GM19452 (cell line): ENCODE measurements around the gene GPC6.

ENCODE experiments used
- ATAC-seq: cut with Tn5 transposase; IDR thresholded peaks from one replicate; pipeline ENCODE4 v1.9.1; 2021; ENCODE audit not compliant: unreplicated experiment

The GPC6 gene

GRCh38 chr13:94014461-94014860, 787.9 kb downstream of the GPC6 start:
- ATAC-seq: no peak

- ATAC-seq: no peak
These were observed 793.8 kb downstream of the GPC6 start for GRCh38 chr13:94020426-94020825.

GRCh38 chr13:94020833-94021232, 794.2 kb downstream of the GPC6 start:
- ATAC-seq: no peak

GRCh38 chr13:94028234-94028633, 801.6 kb downstream of the GPC6 start:
- ATAC-seq: no peak

DNA sequence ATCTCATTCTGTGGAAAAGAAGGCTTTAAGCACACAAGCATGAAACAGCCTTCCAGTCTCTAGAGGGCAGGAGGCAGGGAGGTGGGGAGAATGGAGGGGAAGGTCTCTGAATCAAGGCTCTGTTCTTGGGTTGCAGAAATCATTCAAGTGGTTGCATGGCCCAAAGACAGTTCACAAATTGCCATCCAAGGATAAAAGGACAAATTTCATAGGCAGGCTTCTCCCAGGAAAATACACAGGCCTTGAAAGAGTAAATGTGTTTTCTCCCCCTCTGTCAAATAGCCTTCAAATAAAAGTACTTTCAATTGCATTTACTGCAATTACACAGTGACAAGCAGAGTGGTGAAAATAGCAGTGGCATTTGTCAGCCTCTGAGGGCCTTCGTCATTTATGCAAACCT, 802.0 kb downstream of the GPC6 start:
- no peak for ATAC-seq

- ATAC-seq: no peak
These were observed 804.0 kb downstream of the GPC6 start for GRCh38 chr13:94030415-94031119.

DNA sequence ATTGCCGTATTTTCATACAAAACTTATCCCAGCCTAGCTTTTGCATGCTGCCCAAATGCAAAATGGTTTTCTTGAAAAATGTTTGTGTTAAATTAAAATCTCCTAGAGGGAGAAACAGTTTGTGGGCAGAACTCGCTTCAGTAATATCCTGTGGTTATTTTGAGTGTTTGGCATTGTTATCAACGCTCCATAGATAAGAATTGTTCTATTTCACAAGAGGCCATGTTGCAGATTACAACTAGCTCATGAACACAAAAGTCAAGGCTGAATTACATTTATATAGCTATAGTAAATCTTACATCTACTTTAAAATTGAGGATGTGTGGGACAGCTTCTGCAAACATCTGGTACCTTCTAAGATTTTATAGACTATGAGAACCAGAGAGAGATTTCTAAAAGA, 805.0 kb downstream of the GPC6 start:
- ATAC-seq: no peak

DNA sequence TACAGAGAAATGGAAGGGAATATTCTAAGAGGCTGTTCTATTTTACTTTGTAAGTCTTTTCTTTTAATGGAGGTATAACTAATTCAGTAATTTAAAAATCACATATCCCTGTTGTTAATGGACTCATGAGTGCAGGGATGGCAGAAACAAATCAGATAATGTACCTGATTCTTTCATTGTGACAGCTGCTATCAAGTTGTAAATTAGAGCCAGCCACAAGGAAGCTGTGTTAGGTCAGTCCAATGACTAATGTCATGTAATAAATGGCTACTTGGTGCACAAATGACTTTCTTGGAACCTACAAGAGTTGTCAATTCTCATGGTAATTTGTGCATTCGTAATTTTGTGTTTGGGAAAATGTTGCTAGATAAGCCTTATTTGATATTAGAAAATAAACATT, 806.5 kb downstream of the GPC6 start:
- ATAC-seq: no peak

DNA sequence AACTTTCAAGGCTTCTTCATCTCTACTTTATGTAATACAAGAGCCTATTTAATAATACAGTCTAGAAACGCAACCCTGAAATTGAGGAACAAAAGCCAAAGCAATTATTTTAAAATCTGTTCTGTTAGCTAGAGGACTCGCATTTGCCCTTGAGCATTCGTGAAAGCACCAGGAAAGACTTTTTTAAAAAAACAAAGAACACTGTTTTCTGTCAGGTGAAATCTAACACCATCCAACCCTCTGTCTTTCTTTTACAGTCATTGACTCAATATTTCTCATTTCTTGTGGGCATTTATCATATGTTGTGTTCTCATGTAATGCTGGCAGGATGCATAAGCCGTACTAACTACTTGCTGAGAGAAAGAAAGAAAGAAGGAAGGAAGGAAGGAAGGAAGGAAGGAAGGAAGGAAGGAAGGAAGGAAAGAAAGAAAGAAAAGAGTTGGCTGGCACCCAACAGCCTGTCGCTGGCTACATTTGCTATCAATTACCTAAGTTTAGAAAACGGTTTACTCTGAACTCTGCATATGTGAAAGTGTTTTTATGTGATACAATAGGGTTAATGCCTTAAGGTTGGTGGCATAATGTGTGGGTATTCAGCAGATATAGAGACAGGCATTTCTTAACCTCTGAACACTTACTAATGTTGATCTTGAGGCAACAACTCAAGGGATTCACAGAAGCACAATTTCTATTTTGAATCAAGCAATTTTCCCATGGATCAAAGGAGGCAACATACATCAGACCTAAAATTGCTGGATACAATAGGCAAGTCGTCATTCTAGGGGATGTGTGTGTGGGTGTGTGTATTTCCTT, 807.4 kb downstream of the GPC6 start:
- no peak for ATAC-seq

GRCh38 chr13:94050039-94050438, 823.4 kb downstream of the GPC6 start:
- no peak for ATAC-seq

DNA sequence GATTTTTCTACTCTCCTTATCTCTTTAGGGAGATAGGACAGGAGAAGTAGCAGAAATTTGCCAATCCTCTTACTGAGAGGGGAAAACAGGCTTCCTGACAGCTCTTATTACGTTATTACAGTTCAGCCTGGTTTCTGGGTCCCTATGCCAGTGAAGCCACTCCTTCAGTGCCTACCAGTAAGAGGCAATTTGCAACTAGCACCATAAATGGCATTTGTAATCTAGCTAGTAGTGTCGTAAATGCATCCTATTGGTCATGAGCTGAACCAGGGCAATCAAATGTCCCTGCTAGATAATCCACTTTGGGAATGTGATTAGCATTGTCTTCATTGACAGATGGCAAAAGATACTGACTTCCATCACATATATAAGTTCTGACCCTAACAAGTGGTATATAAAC, 824.1 kb downstream of the GPC6 start:
- no peak for ATAC-seq

- ATAC-seq: no peak
These were observed 827.5 kb downstream of the GPC6 start for GRCh38 chr13:94053986-94054593.

DNA sequence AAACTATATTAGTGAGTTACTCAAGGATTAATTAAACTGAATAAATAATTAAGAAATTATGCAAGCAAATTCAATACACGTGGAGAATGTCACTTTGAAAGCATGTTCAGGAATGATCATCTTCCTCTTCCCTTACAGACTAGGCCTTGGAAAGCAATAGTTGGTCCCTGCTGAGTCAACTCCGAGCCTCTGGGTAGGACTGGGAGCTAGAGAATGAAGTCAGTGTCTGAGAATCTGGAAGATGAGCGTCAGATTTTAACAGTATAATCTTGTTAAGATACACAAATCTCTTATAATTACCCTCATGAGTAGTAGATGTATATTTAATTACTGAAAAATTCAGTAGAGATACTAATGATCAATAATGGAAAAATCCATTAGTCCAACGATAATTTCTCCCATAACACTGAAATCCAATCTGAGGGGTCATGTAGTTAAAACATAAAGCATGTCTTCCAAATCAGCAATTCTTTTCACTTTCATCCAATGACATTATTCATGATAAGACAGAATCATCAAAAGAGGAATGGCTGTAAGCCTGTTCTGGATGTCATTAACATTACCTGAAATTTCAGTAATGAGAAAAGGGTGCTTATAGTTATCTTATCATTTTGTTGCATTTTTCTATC, 829.9 kb downstream of the GPC6 start:
- no peak for ATAC-seq

DNA sequence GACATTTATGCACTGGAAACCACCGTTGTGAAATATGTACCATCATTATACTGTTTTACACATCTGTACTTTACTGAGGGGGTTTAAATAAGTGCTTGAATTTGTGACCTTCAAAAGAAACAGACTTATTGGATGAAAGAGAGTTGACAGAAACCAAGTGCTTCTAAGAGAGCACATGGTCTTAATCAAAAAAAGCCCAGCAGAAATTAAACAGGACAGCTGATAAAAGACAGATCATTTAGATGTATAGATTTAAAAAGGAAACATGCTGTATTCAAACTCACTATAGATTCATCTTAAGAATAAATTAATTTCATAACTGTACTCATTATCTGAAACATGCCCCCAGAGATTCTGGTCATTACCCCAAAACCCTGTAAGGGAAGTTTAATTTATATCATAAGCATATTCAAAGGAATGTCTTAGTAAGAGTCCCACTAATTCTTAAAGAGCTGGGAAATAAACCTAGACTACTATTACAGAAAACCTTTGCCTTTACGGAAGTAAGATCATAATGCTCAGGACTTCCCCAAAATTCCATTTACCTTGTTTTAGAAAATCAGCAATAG, 831.1 kb downstream of the GPC6 start:
- ATAC-seq: no peak

GRCh38 chr13:94058821-94059360, 832.3 kb downstream of the GPC6 start:
- ATAC-seq: no peak

- ATAC-seq: no peak
These were observed 834.7 kb downstream of the GPC6 start for GRCh38 chr13:94061301-94061700.

GRCh38 chr13:94063096-94063495, 836.5 kb downstream of the GPC6 start:
- ATAC-seq: no peak

GRCh38 chr13:94063848-94064247, 837.2 kb downstream of the GPC6 start:
- ATAC-seq: no peak

- no peak for ATAC-seq
These were observed 839.1 kb downstream of the GPC6 start for GRCh38 chr13:94065741-94066140.

GRCh38 chr13:94073007-94073744, 846.6 kb downstream of the GPC6 start:
- no peak for ATAC-seq
